T-cell (primary cell): Measurements from ENCODE around the gene SCN1A. TPM values are rescaled to one million over a fixed set of nuclear protein-coding genes. Genes with fewer than 3 reads are reported as not detected.

Source experiments
- ATAC-seq, 4 experiments: fragments of 200-7000 bp in 3 of 4; fragments of 150-1000 bp in 1 of 4; cut with Tn5 transposase; replicated peaks in 1 of 4; 1 replicate in 3 of 4; 2 replicates in 1 of 4; pipeline ENCODE4 v1.10.0; 2021; ENCODE audit warnings: moderate library complexity in 3 of 4, mild to moderate bottlenecking in 2 of 4, moderate number of reproducible peaks in 1 of 4
- CTCF ChIA-PET, 2 donors: fragments of 300-600 bp; sonication (Branson Sonifier 250); formaldehyde crosslinking; loops; one replicate each; lab custom pipeline; 2022; ENCODE audit warnings: antibody characterized with exemption in 2 of 2; lab: Charles Lee
- POLR2A ChIA-PET, 2 donors: fragments of 300-600 bp; sonication (Branson Sonifier 250); formaldehyde crosslinking; loops; one replicate each; lab custom pipeline; 2022; ENCODE audit warnings: antibody characterized with exemption in 2 of 2; lab: Charles Lee
- DNase-seq, 35 experiments: peaks; one replicate each; pipeline versions ENCODE4 v3.0.0 to v3.0.0-alpha.2; 2013 to 2023
- H3K27ac ChIP-seq: one replicate; pipeline ENCODE4 v1.5.1; 2013; ENCODE audit warnings: low read length
- H3K27me3 ChIP-seq, 2 experiments: replicated peaks in 1 of 2; 1 replicate in 1 of 2; 2 replicates in 1 of 2; pipeline versions ENCODE4 v1.6.1 to v1.7.0; 2013; ENCODE audit warnings: low read length in 1 of 2, mixed read lengths in 1 of 2; ENCODE audit not compliant: control insufficient read depth in 2 of 2, insufficient read depth in 2 of 2; ENCODE audit errors: extremely low read depth in 1 of 2
- H3K36me3 ChIP-seq, 2 donors: 1 replicate in 1 of 2; 2 replicates in 1 of 2; pipeline versions ENCODE4 v1.6.1 to v1.7.0; 2013; ENCODE audit warnings: low read length in 1 of 2; ENCODE audit not compliant: control insufficient read depth in 2 of 2, insufficient read depth in 1 of 2; ENCODE audit errors: extremely low read depth in 1 of 2
- H3K4me1 ChIP-seq, 2 experiments: 1 replicate in 1 of 2; 2 replicates in 1 of 2; pipeline versions ENCODE4 v1.6.1 to v1.7.0; 2013; ENCODE audit warnings: low read length in 2 of 2, mixed read lengths in 1 of 2; ENCODE audit not compliant: insufficient read depth in 2 of 2, control insufficient read depth in 1 of 2; ENCODE audit errors: extremely low read depth in 1 of 2
- H3K4me3 ChIP-seq, 2 donors: 1 replicate in 1 of 2; 2 replicates in 1 of 2; pipeline versions ENCODE4 v1.5.1 to v1.7.0; 2013; ENCODE audit warnings: mild to moderate bottlenecking in 2 of 2, low read length in 1 of 2, moderate library complexity in 1 of 2; ENCODE audit not compliant: control insufficient read depth in 1 of 2; ENCODE audit errors: extremely low read depth in 1 of 2
- H3K9me3 ChIP-seq: 2 replicates; pipeline ENCODE4 v1.7.0; 2013
- H3K27ac Mint-ChIP-seq, 2 donors: one replicate each; pipeline ENCODE4 v1.8.0; 2020 to 2021; ENCODE audit warnings: mild to moderate bottlenecking in 2 of 2, mixed read lengths in 2 of 2
- H3K27me3 Mint-ChIP-seq, 2 donors: one replicate each; pipeline ENCODE4 v1.8.0; 2021 to 2022; ENCODE audit warnings: mixed read lengths in 2 of 2
- H3K36me3 Mint-ChIP-seq: one replicate; pipeline ENCODE4 v1.8.0; 2021; ENCODE audit warnings: mixed read lengths
- H3K4me1 Mint-ChIP-seq, 3 donors: one replicate each; pipeline ENCODE4 v1.8.0; 2020 to 2022; ENCODE audit warnings: mixed read lengths in 3 of 3, mild to moderate bottlenecking in 1 of 3
- H3K4me3 Mint-ChIP-seq, 3 donors: one replicate each; pipeline ENCODE4 v1.8.0; 2020 to 2022; ENCODE audit warnings: mild to moderate bottlenecking in 3 of 3, mixed read lengths in 3 of 3, moderate library complexity in 3 of 3
- H3K9me3 Mint-ChIP-seq, 3 donors: one replicate each; pipeline ENCODE4 v1.8.0; 2020 to 2022; ENCODE audit warnings: mixed read lengths in 3 of 3
- WGBS: methylation state at CpG from one replicate; pipeline ENCODE4 v1.1.5; 2013; ENCODE audit warnings: missing lambda C conversion rate; ENCODE audit not compliant: insufficient coverage; 5-methylcytosine and 5-hydroxymethylcytosine counted together
- total RNA-seq, 35 experiments: library from RNA in 6 of 35; stranded (reverse) in 6 of 35; fragments of 120-200 nt in 1 of 35; gene quantifications; one replicate each; pipeline versions ENCODE4 v1.2.1 to v1.2.4 and lab custom pipeline; 2013 to 2026

SCN1A gene
- total RNA-seq, 5 donors from 2014 or later (not counting 1 experiment from before 2014, with no cell fraction given), result not detected

- DNase-seq, result no peak
- H3K27me3 ChIP-seq, result peaks cover 0 to 3% of the 10 kb centered on the region in 2 experiments
- peaks cover 5 to 12% of the 10 kb centered on the region in 2 donors for H3K27me3 Mint-ChIP-seq
- ATAC-seq, result no peak
- H3K4me1 Mint-ChIP-seq, result no peaks in the 10 kb centered on the region
- WGBS, result 80% methylated on average over 1 of the region's 1 CpG
- H3K9me3 Mint-ChIP-seq, result no peaks in the 10 kb centered on the region
- H3K27ac Mint-ChIP-seq, result no peak overlapping the region
- ChIA-PET CTCF (no interaction called here), POLR2A (no interaction called here)
- no peaks in the 10 kb centered on the region for H3K36me3 ChIP-seq
- H3K4me1 ChIP-seq, result no peaks in the 10 kb centered on the region
- no peak overlapping the region for H3K27ac ChIP-seq
- no peaks in the 10 kb centered on the region for H3K9me3 ChIP-seq
- H3K36me3 Mint-ChIP-seq, result no peaks in the 10 kb centered on the region
- no peak overlapping the region for H3K4me3 Mint-ChIP-seq
- H3K4me3 ChIP-seq, result no peak overlapping the region
These were observed 10.8 kb upstream of the SCN1A start for GRCh38 chr2:166138667-166139066.

DNA sequence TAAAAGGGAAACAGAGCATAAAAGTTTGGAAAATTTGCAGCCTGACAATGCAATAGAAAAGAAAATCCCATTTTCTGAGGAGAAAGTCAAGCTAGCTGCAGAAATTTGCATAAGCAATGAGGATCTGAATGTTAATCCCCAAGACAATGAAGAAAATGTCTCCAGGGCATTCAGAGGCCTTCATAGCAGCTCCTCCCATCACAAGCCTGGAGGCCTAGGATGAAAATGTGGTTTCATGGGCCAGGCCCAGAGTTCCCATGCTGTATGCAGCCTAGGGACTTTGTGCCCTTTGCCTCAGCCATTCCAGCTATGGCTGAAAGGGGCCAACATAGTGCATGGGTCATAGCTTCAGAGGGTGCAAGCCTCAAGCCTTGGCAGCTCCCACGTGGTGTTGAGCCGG lies 10.3 kb upstream of the SCN1A start:
- Histone ChIP-seq H3K9me3 (no peaks in the 10 kb centered on the region), H3K27me3 (peaks cover 0 to 3% of the 10 kb centered on the region in 2 experiments), H3K4me1 (no peaks in the 10 kb centered on the region), H3K27ac (no peak overlapping the region), H3K36me3 (no peaks in the 10 kb centered on the region), H3K4me3 (no peak overlapping the region)
- WGBS, result 82% methylated on average over 2 of the region's 2 CpGs
- Mint-ChIP-seq H3K4me3 (no peak overlapping the region), H3K27ac (no peak overlapping the region), H3K27me3 (peaks cover 5 to 14% of the 10 kb centered on the region in 2 donors), H3K36me3 (no peaks in the 10 kb centered on the region), H3K9me3 (no peaks in the 10 kb centered on the region), H3K4me1 (no peaks in the 10 kb centered on the region)
- ATAC-seq, result no peak
- no peak for DNase-seq
- ChIA-PET POLR2A (no interaction called here), CTCF (no interaction called here)

DNA sequence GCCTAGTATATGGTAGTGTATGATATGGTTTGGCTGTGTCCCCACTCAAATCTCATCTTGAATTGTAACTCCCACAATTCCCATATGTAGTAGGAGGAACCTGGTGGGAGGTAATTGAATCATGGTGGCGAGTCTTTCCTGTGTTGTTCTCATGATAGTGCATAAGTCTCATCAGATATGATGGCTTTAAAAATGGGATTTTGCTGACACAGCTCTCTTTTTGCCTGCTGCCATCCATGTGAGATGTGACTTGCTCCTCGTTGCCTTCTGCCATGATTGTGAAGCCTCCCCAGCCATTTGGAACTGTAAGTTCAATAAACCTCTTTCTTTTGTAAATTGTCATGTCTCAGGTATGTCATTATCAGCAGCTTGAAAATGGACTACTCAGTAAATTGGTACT lies 9.5 kb upstream of the SCN1A start:
- Mint-ChIP-seq H3K4me3 (no peak overlapping the region), H3K27ac (no peak overlapping the region), H3K36me3 (no peaks in the 10 kb centered on the region), H3K9me3 (no peaks in the 10 kb centered on the region), H3K4me1 (no peaks in the 10 kb centered on the region), H3K27me3 (peaks cover 5 to 10% of the 10 kb centered on the region in 2 donors)
- CTCF ChIA-PET, result no interaction called here
- DNase-seq (no peak), ATAC-seq (no peak)
- Histone ChIP-seq H3K9me3 (no peaks in the 10 kb centered on the region), H3K36me3 (no peaks in the 10 kb centered on the region), H3K27me3 (peaks cover 0 to 3% of the 10 kb centered on the region in 2 experiments), H3K27ac (no peak overlapping the region), H3K4me3 (no peak overlapping the region), H3K4me1 (no peaks in the 10 kb centered on the region)
- whole genome bisulfite sequencing, result 71% methylated on average over 1 of the region's 2 CpGs
- POLR2A ChIA-PET, result no interaction called here

DNA sequence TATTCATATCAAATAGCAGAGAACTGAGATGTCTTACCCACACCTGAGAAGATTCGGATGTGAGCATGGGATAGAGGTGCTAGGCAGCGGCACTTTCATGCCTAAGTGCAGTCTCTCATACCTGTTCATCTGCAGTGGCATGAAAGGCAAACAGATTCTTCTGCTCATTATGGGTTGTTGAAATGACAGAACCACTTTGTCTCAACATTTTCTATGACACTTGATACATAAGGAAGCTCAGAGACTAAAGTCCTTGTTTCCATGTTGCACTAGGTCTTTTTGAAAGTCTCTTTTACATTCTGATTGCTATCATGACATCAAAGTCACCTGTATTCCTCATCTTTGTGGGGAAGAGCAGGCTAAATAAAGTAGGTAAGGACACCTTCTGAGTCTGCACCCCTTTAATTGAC lies 8.0 kb upstream of the SCN1A start:
- no peaks in the 10 kb centered on the region for H3K36me3 ChIP-seq
- no peaks in the 10 kb centered on the region for H3K4me1 ChIP-seq
- H3K27me3 Mint-ChIP-seq, result peaks cover 9 to 19% of the 10 kb centered on the region in 2 donors
- no peak overlapping the region for H3K4me3 ChIP-seq
- WGBS, result no CpG with 5 or more reads among the region's 2 CpGs
- H3K4me1 Mint-ChIP-seq, result no peaks in the 10 kb centered on the region
- POLR2A ChIA-PET, result no interaction called here
- H3K36me3 Mint-ChIP-seq, result no peaks in the 10 kb centered on the region
- no peaks in the 10 kb centered on the region for H3K9me3 ChIP-seq
- no peak overlapping the region for H3K27ac ChIP-seq
- H3K27ac Mint-ChIP-seq, result no peak overlapping the region
- no peak for ATAC-seq
- CTCF ChIA-PET, result no interaction called here
- H3K4me3 Mint-ChIP-seq, result no peak overlapping the region
- H3K9me3 Mint-ChIP-seq, result no peaks in the 10 kb centered on the region
- DNase-seq, result no peak
- peaks cover 0 to 3% of the 10 kb centered on the region in 2 experiments for H3K27me3 ChIP-seq

DNA sequence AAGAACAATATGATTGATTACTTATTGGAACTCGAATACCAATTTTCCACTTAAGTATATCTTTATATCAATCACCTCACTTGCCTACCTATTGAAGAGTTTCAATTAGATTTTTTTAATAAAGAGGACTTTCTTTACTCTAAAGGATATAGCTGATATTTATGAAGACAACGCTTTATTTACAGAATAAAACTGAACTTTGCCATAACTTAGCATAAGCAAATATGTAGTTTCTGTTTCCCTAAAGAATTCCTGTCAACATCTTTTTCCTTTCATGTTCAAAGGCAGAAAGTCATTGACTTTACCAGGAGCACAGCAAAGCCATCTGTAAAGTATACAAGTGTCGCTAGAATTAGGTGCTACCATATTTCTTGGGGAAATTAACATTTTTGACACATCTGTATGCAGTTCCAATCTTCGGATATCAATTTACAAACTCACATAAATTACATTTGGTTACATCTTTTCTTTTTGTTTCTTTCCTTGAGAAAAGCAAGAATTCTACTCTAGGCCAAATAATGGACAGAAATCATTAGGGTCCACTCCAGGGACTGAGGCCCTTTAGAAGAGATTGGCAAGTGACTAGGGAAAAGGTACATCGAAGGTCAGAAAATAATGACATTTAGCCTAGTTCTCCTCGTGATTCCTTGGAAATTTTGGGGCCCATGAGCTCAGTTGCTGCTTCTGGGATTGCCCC lies 7.5 kb upstream of the SCN1A start:
- Histone ChIP-seq H3K27ac (no peak overlapping the region), H3K9me3 (no peaks in the 10 kb centered on the region), H3K36me3 (no peaks in the 10 kb centered on the region), H3K4me3 (no peak overlapping the region), H3K4me1 (no peaks in the 10 kb centered on the region), H3K27me3 (peaks cover 0 to 3% of the 10 kb centered on the region in 2 experiments)
- Mint-ChIP-seq H3K4me1 (no peaks in the 10 kb centered on the region), H3K4me3 (no peak overlapping the region), H3K27me3 (peaks cover 9 to 21% of the 10 kb centered on the region in 2 donors), H3K27ac (no peak overlapping the region), H3K36me3 (no peaks in the 10 kb centered on the region), H3K9me3 (no peaks in the 10 kb centered on the region)
- DNase-seq (no peak), ATAC-seq (no peak)
- ChIA-PET CTCF (interaction anchor here in 1 of 2 donors (0.6 kb wide), 1 partner anchor 197 kb away, joined by 3 read pairs; no protein-coding TSS in a partner anchor), POLR2A (no interaction called here)
- WGBS, result no CpG with 5 or more reads among the region's 6 CpGs

- no peaks in the 10 kb centered on the region for H3K4me1 Mint-ChIP-seq
- Histone ChIP-seq H3K27ac (no peak overlapping the region), H3K4me1 (no peaks in the 10 kb centered on the region), H3K4me3 (no peak overlapping the region), H3K9me3 (no peaks in the 10 kb centered on the region), H3K27me3 (peaks cover 0 to 5% of the 10 kb centered on the region in 2 experiments), H3K36me3 (no peaks in the 10 kb centered on the region)
- no peaks in the 10 kb centered on the region for H3K36me3 Mint-ChIP-seq
- ATAC-seq (no peak), DNase-seq (no peak)
- H3K27me3 Mint-ChIP-seq, result peaks cover 9 to 27% of the 10 kb centered on the region in 2 donors
- ChIA-PET CTCF (interaction anchor here in 1 of 2 donors (0.6 kb wide), 1 partner anchor 198 kb away, joined by 3 read pairs; no protein-coding TSS in a partner anchor), POLR2A (no interaction called here)
- WGBS, result 67% methylated on average over 1 of the region's 3 CpGs
- no peak overlapping the region for H3K4me3 Mint-ChIP-seq
- H3K27ac Mint-ChIP-seq, result no peak overlapping the region
- H3K9me3 Mint-ChIP-seq, result no peaks in the 10 kb centered on the region
These were observed 6.7 kb upstream of the SCN1A start for GRCh38 chr2:166134252-166135151.
